Hematopoietic multipotent progenitor cell (in vitro differentiated cells): ENCODE measurements around the gene VCAM1. TPM values are rescaled to one million over a fixed set of nuclear protein-coding genes. Genes with fewer than 3 reads are reported as not detected.
"Not testable (repeated sequence)": the region's sequence is repeated elsewhere in the genome, so short reads cannot be mapped to it uniquely, and the experiment has no call there.

ENCODE experiments used
- DNase-seq, 3 donors: peaks; one replicate each; pipeline ENCODE4 v3.0.0-alpha.2; 2011 to 2015; ENCODE audit warnings: low read depth in 2 of 3, low spot score in 2 of 3
- total RNA-seq: library from RNA; depleted of rRNA; stranded (reverse); fragments of >200 nt; gene quantifications from one replicate; pipeline ENCODE4 v1.2.3, GENCODE V29; 2012

The VCAM1 gene
- total RNA-seq, 1 donor, result under 0.01 TPM

GRCh38 chr1:100775483-100775882 is 55.9 kb downstream of the VCAM1 start:
- no peak for DNase-seq

GRCh38 chr1:100778748-100779147 is 59.2 kb downstream of the VCAM1 start:
- DNase-seq, result no peak

GRCh38 chr1:100780814-100781213 is 61.3 kb downstream of the VCAM1 start:
- no peak for DNase-seq

- not testable (repeated sequence) for DNase-seq
Measured at GRCh38 chr1:100781728-100782127, 62.2 kb downstream of the VCAM1 start.

- DNase-seq, result no peak
Measured at GRCh38 chr1:100782473-100783039, 63.0 kb downstream of the VCAM1 start.

- DNase-seq, result peak in 2 of 3 donors; percentile 22 to 72
Measured at GRCh38 chr1:100785470-100786052, 66.0 kb downstream of the VCAM1 start.

GRCh38 chr1:100786870-100787269 is 67.3 kb downstream of the VCAM1 start:
- no peak for DNase-seq

Other genes starting within 250 kb of the VCAM1 start
- gene GPR88, start 181.6 kb upstream of the VCAM1 start, total RNA-seq, result under 0.01 TPM
- 8.1 TPM for gene EXTL2, start 175.1 kb downstream of the VCAM1 start, total RNA-seq
- 14.5 TPM for gene SLC30A7, start 176.3 kb downstream of the VCAM1 start, total RNA-seq